ENCODE results near the gene PIGN.

- TF ChIP-seq POLR2AphosphoS5 (IDR thresholded peaks at IDR 0.05) = no peak
- TF ChIP-seq CTCF (IDR thresholded peaks at IDR 0.05) = no peak
Observed at GRCh38 chr18:62033756-62034155, 153.1 kb downstream of the PIGN start.
